Endometrial microvascular endothelial cells (primary cell): ENCODE measurements around the gene SMG7. TPM values are rescaled to one million over a fixed set of nuclear protein-coding genes. Genes with fewer than 3 reads are reported as not detected.
"Not testable (repeated sequence)": the region's sequence is repeated elsewhere in the genome, so short reads cannot be mapped to it uniquely, and the experiment has no call there.

Source experiments
- in situ Hi-C: cut with HindIII; loops from 2 replicates; pipeline ENCODE4 v1.10.0; 2017; ENCODE audit warnings: low sequenced_read_pairs, low pct_unique_long_range_greater_than_20kb; ENCODE audit errors: inconsistent ontology term
- total RNA-seq: library from RNA; depleted of rRNA; stranded (reverse); fragments of >200 nt; gene quantifications from one replicate; pipeline ENCODE4 v1.2.3, GENCODE V29; 2015; ENCODE audit errors: inconsistent ontology term

Gene SMG7, protein sequence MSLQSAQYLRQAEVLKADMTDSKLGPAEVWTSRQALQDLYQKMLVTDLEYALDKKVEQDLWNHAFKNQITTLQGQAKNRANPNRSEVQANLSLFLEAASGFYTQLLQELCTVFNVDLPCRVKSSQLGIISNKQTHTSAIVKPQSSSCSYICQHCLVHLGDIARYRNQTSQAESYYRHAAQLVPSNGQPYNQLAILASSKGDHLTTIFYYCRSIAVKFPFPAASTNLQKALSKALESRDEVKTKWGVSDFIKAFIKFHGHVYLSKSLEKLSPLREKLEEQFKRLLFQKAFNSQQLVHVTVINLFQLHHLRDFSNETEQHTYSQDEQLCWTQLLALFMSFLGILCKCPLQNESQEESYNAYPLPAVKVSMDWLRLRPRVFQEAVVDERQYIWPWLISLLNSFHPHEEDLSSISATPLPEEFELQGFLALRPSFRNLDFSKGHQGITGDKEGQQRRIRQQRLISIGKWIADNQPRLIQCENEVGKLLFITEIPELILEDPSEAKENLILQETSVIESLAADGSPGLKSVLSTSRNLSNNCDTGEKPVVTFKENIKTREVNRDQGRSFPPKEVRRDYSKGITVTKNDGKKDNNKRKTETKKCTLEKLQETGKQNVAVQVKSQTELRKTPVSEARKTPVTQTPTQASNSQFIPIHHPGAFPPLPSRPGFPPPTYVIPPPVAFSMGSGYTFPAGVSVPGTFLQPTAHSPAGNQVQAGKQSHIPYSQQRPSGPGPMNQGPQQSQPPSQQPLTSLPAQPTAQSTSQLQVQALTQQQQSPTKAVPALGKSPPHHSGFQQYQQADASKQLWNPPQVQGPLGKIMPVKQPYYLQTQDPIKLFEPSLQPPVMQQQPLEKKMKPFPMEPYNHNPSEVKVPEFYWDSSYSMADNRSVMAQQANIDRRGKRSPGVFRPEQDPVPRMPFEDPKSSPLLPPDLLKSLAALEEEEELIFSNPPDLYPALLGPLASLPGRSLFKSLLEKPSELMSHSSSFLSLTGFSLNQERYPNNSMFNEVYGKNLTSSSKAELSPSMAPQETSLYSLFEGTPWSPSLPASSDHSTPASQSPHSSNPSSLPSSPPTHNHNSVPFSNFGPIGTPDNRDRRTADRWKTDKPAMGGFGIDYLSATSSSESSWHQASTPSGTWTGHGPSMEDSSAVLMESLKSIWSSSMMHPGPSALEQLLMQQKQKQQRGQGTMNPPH
- total RNA-seq, result 28.7 TPM

GRCh38 chr1:183472488-183473216 is at the start of gene SMG7:
SMG7 (plus strand) TSS chr1:183472499; CDS start chr1:183472621, 122 bp downstream.
- in situ Hi-C loops, result no loop called here

GRCh38 chr1:183423541-183423940 is 48.8 kb upstream of the SMG7 start:
- in situ Hi-C loops, result no loop called here

DNA sequence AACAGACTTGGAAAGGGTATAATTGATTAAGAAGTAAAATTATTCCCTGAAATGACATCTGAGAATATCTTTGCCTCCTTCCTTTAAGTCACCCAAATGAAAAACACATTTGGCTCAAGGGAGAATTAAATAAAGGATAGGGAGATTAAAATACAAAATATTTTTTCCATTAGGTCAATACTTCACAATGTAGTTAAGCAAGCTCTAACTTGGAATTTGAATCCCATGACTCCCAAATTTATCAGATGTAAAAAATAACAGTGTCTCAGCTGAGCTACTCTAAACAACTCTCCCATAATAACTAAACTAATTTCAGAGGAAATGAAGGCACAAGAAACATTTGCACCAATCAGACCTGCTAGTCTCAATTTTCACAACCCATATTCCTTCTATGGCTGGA is 47.6 kb upstream of the SMG7 start:
- in situ Hi-C loops, result no loop called here

DNA sequence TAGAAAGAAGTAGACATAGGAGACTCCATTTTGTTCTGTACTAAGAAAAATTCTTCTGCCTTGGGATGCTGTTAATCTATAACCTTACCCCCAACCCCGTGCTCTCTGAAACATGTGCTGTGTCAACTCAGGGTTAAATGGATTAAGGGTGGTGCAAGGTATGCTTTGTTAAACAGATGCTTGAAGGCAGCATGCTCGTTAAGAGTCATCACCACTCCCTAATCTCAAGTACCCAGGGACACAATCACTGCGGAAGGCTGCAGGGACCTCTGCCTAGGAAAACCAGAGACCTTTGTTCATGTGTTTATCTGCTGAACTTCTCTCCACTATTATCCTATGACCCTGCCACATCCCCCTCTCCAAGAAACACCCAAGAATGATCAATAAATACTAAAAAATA is 44.7 kb upstream of the SMG7 start:
- in situ Hi-C loops, result not testable (repeated sequence)

DNA sequence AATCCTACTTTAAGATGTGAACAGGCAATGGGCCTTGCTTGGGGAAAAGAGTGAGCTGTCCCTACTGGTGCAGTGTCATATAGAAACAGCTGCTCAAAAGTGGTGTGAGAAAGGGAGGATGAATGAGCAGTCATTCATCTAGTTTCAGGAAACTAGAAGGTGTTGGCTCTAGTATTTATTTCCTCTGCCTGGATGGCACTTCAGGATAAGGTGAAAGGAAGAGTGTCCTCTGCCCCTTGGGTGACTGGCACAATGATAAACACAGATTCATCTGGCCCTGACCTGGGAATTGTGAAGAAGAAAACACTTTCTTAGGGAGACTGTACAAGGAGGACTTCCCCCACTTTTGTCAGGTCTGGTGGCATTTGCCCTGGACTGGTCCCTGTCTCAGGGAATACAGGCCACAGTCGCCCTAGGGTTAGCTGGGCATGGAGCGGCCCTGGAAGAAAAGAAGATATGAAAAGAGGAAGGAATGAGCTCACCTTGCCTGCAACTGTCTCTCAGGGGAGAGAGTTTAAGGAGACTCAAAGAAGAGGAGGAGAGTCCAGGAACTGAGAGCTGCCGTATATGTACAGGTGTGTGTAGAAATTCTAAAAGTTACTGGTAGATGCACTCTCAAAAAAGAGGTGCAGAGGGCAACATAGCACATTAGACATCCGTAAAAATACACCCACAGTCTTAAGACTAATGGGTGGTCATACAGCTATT is 40.3 kb upstream of the SMG7 start:
- in situ Hi-C loops, result no loop called here

GRCh38 chr1:183432548-183432875 is 39.8 kb upstream of the SMG7 start:
- in situ Hi-C loops, result no loop called here

DNA sequence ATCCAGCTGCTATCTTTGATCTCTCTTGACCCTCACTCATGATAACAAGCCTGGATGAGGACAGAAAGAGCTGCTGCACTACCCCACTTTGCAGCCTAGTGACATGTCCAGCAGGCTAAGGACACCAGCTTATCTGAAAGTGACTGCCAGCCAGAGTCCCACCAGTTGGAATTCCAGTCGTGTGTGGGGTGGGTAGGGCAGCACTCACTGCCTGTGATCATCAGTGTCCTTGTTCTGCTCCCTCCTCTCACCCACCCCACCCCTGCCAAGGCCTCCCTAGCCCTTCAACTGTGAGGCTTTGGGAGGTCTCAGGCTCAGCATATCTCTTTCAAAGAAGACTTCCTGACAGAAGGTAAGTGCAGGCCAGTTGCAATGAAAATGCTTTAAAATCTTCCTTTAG is 38.6 kb upstream of the SMG7 start:
- in situ Hi-C loops, result no loop called here

DNA sequence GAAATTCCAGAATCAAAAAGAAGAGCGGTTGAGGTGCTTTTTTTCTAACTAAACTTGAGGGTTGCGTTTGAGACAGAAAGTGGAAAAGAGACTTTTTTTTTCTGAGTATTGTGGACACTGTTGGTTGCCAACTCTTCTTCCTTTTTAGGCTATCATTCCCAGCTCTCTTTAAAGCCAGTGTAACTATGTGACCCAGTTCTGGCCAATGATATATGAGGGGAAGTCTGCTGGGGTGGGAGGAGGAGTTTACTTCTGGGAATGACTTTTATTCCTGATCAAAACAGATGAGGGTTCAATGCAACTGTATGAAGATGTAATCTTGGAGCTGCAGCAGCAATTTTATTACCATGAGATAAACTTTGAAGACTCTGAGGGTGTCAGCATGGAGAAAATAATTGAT is 36.8 kb upstream of the SMG7 start:
- in situ Hi-C loops, result no loop called here

DNA sequence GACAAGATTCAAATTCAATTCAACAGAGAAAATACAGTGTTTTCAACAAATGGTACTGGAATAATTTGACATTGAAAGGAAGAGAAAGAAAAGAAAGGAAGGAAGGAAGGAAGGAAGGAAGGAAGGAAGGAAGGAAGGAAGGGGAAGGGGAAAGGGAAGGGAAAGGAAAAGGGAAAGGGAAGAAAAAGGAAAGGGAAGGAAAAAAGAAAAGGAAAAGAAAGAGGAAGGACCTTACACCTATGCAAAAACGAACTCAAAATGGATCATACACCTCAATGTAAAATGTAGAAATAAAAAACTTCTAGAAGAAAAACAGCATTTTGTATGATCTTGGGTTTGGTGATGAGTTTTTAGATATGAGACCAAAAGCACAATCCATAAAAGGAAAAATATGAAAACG is 34.2 kb upstream of the SMG7 start:
- in situ Hi-C loops, result no loop called here

- in situ Hi-C loops, result no loop called here
Observed at GRCh38 chr1:183443011-183443410, 29.3 kb upstream of the SMG7 start.

DNA sequence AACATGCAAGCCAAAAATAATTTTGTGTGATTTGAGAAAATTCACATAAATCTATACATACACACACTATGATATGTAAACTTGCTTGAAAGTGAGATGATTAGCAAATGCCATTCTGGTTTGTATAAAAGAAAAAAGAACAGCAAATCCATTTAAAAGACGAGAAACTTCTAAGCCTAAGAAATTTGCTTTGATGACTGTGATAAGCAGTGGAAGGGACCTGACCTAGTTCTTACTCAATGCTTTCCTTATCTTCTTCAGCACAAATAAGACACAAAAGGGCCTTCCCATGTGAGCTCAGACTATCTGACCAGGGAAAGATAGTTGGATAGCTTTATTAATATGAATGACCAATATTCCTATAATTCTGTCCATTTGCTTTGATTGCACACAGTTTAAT is 28.8 kb upstream of the SMG7 start:
- in situ Hi-C loops, result no loop called here

GRCh38 chr1:183444243-183444642 is 28.1 kb upstream of the SMG7 start:
- in situ Hi-C loops, result no loop called here

DNA sequence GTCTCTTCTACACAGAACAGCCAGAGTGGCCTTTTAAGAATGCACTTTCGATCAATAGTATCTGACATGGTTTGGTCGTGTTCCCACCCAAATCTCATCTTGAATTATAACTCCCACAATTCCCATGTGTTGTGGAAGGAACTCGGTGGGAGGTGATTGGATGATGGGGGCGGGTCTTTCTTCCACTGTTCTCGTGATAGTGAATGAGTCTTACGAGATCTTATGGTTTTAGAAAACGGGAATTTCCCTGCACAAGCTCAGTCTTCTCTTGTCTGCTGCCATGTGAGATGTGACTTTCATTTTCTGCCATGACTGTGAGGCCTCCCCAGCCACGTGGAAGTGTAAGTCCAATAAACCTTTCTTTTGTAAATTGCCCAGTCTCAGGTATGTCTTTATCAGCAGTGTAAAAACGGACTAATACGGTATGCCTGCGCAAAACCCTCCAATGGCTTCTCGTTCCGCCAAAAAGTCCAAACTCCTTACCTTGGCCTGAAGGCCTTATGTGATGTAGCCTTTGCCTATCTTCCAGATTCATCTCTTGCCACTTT is 23.0 kb upstream of the SMG7 start:
- in situ Hi-C loops, result no loop called here

GRCh38 chr1:183450093-183450492 is 22.2 kb upstream of the SMG7 start:
- in situ Hi-C loops, result no loop called here

- in situ Hi-C loops, result no loop called here
Observed at GRCh38 chr1:183454377-183454776, 17.9 kb upstream of the SMG7 start.

DNA sequence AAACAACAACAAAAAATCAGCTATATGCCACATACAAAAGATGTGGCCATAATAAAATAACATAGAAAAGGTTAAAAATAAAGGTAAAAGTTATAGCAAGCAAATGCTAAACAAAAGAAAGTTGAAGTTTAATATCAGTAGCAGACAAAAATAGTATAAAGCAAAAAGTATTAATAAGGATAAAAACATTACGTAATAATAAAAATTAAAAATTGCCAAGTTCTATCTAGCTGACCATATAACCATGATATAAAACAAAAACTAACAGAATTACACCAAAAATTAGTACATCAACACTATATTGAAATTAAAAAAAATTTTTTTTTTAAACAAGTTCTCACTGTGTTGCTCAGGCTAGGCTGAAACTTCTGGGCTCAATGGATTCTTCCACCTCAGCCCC is 15.5 kb upstream of the SMG7 start:
- in situ Hi-C loops, result no loop called here

DNA sequence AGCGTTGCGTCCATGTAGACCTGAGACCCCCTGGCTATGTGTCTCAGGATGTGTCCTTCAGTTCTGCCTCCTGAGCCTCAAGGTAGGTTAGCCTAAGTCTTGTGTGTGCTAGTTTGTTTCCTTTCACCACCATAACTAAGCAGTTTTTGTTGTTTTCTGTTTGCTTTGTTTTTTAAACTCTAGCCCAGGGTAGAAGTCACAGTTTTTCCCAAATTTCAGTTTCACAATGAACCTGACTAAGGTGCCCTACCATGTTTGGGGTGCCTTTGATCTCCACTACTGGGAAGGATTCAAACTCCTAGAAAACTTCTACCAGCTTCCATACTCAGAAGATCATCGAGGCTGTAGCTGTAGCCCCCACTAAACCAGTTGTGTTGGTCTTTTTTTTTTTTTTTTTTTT is 14.8 kb upstream of the SMG7 start:
- in situ Hi-C loops, result no loop called here

- in situ Hi-C loops, result no loop called here
Observed at GRCh38 chr1:183460596-183460995, 11.7 kb upstream of the SMG7 start.
